GM04504 (cell line): ENCODE measurements around the gene CLDN20.
"Not testable (repeated sequence)": the region's sequence is repeated elsewhere in the genome, so short reads cannot be mapped to it uniquely, and the experiment has no call there.

Experiments used
- DNase-seq: peaks from one replicate; pipeline ENCODE4 v3.0.0-alpha.2; 2012; ENCODE audit warnings: low read depth

The CLDN20 gene, protein sequence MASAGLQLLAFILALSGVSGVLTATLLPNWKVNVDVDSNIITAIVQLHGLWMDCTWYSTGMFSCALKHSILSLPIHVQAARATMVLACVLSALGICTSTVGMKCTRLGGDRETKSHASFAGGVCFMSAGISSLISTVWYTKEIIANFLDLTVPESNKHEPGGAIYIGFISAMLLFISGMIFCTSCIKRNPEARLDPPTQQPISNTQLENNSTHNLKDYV

GRCh38 chr6:155263373-155264063 is at the start of gene CLDN20:
TSS of gene CLDN20 (plus strand) at chr6:155264013. CDS start at chr6:155275720, 11,707 bp downstream.
- DNase-seq: no peak

DNA sequence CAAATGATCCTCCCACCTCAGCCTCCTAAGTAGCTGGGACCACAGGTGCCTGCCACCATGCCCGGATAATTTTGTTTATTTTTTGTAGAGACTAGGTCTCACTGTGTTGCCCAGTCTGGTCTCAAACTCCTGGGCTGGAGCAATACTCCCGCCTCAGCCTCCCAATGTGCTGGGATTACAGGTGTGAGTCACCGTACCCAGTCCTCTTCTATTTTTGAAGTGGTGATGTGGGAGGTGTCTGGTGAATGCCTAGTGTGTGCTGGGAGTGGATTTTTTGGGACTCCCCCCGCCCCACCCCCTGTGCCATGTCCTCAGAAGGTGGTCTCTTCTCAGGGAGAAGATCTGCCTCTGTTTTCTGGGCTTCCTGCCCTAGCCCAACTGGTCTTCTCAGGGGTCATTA is 47.9 kb upstream of the CLDN20 start:
- DNase-seq: no peak

- DNase-seq: no peak
Measured at GRCh38 chr6:155216312-155217046, 47.3 kb upstream of the CLDN20 start.

- not testable (repeated sequence) for DNase-seq
Measured at GRCh38 chr6:155218711-155219110, 45.1 kb upstream of the CLDN20 start.

DNA sequence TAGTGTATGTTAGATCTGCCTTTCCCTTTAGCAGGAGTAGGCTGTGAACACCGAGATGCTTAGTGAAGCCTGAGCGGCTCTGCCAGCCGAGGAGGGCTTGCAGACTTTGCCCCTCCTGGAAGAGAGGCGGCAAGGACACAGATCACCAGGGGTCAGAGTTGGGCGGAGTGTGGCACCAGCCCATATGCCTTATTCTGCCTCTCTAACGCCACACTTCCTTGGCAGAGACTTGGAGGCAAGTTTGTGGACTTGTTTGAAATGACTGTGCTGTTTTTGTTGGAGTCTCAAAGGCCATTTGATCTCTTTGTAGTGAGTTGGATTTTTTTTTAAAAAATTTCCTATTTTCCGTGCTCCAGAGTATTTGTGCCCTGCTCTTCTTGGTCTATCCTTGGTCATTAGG is 44.5 kb upstream of the CLDN20 start:
- no peak for DNase-seq

GRCh38 chr6:155219858-155220301 is 43.9 kb upstream of the CLDN20 start:
- no peak for DNase-seq

DNA sequence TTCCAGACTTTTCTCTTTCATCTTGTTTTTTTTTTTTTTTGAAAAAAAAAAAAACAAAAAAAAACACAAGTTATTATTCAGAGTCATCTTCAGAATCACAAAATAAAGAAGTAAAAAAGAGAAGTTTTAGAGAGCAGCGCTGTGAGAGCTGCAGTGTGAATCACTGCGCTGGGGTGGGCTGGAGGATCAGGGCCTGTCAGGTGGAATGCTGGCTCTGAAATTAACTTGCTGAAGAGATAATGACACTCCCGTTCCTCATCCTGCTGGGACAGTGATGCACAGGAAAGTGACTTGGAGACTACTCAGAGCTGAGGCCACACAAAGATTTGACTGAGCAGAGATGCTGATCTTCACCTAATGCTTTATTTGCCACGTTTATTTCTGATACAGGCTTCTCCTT is 42.7 kb upstream of the CLDN20 start:
- DNase-seq: no peak

DNA sequence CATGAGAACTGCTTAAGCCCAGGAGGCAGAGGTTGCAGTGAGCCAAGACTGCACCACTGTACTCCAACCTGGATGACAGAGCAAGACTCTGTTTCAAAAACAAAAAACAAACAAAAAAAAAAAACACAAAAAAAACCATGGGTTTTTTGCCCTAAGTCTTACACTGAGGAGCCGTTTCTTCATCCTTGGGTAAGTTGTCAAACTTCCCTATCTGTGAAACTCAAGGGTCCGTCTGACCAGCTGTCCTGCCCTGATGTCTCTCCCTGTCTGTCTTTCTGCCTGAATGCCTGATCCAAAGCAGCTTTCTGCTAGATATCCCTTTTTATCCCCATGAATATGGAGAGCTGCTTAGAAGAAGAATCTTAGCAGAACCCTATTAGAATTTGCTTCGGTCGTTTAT is 41.3 kb upstream of the CLDN20 start:
- no peak for DNase-seq

GRCh38 chr6:155223646-155224451 is 40.0 kb upstream of the CLDN20 start:
- peak; percentile 62 for DNase-seq

GRCh38 chr6:155224618-155225017 is 39.2 kb upstream of the CLDN20 start:
- DNase-seq: no peak

DNA sequence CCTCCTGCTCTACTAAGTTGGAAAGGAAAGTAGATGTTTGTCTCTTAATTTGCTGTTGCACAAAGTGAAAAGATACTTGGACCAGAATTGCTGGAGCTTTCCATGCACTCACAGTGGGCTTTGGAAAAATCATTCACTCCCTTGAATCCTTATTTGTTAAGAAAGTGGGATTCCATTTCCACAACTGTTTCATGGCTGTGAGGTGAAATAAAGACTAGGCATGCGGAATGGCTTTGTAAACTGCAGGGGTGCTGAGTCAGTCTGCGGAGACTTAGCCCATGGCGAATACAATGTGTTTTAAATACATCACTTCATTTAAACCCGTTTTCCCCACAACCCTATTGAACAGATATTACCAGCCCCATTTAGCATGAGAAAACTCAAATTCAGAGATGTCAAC is 36.8 kb upstream of the CLDN20 start:
- DNase-seq: no peak

DNA sequence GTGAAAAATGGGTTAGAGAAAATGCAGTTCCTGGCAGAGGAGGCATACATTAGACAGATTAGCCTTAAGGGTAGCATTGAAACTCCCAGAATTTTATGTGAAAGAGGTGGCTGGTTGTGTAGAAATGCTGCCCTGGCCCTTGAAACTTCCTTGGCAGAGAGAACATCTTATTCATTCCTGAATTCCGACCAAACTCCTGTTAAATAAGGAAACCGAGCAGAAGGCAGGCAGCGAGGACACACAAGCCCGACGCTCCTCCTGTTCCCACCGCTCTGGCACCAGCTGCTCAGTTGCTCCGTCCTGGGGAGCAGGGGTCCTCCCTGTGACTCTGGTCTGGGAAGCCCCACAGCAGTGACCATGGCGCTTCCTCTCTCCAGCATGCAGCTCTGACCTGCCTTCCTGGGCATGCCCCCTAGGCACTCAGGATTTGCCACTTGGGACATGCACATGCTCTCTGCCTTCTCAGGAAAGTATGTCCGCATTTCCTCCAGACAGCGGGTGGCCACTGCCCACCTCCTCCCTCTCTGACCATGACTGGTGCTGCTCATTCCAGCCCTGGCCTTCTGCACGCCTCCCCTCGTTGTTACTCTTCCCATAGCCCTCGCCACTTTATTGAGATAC is 35.2 kb upstream of the CLDN20 start:
- no peak for DNase-seq

- DNase-seq: not testable (repeated sequence)
Measured at GRCh38 chr6:155230975-155231374, 32.8 kb upstream of the CLDN20 start.

DNA sequence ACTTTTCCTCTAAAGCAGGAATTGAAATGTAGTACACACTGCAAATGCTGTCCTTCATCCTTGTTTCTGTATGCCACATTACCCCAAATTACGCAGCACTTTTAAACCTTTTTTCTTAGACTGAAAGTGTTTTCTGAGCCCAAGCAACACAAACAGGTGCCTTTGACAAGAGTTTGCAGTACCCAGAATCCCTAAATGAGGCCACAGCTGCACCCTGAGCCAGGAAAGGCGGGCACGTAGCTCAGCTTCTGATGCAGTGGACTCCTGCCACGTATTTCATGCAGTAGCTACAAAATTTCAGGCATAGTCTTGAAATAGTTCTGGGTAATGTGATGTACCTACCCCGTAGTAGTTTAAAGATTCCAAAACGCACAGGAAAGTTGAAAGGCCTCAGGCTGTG is 31.0 kb upstream of the CLDN20 start:
- no peak for DNase-seq

DNA sequence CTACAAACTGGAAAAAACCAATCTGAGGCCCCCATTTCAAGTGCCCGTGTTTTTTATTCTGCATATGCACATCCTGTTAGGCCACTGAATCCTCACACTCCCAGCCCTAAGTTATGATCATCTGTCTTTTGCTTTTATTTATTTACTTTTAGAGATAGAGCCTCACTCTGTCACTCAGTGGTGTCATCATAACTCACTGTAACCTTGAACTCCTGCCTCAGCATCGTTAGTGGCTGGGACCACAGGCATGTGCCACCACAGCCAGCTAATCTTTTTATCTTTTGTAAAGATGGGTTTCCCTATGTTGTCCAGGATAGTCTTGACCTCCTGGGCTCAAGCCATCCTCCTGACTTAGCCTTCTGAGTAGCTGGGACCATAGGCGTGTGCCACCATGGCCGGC is 29.6 kb upstream of the CLDN20 start:
- DNase-seq: no peak

GRCh38 chr6:155234687-155235086 is 29.1 kb upstream of the CLDN20 start:
- DNase-seq: no peak

GRCh38 chr6:155235087-155235486 is 28.7 kb upstream of the CLDN20 start:
- DNase-seq: no peak

DNA sequence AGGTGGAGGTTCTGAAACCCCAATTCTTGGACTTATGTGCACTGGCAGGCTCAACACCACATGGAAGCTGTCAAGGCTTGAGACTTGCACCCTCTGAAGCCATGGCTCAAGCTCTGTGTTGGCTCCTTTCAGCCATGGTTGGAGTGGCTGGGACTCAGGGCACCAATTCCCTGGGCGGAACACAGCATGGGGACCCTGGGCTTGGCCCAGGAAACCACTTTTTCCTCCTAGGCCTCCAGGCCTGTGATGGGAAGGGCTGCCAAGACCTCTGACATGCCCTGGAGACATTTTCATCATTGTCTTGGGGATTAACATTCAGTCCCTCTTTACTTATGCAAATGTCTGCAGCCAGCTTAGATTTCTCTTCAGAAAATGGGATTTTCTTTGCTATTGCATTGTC is 26.2 kb upstream of the CLDN20 start:
- no peak for DNase-seq

- no peak for DNase-seq
Measured at GRCh38 chr6:155240905-155241600, 22.8 kb upstream of the CLDN20 start.

- no peak for DNase-seq
Measured at GRCh38 chr6:155241966-155242365, 21.8 kb upstream of the CLDN20 start.

DNA sequence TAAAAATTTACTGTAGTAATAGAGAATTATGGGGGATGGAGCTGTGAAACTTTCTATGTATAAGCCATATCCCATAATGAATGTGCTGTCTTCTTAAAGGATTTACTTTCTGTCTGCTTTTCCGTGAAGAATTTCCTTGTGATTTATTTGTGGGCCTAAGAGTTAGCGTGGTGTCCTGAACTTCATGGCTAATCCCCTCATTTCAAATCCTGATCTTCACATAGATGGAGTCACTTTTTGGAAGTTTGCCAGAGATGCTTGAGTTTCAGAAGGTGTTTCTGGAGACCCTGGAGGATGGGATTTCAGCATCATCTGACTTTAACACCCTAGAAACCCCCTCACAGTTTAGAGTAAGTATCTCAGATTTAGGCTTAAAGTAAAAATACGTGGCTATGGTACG is 19.4 kb upstream of the CLDN20 start:
- DNase-seq: no peak
